NCI-H128 (cell line): ENCODE measurements around the gene LAMB3.
A peak's percentile ranks its signal among the peaks of the same experiment; 100 is the strongest.
"Not testable (repeated sequence)": the region's sequence is repeated elsewhere in the genome, so short reads cannot be mapped to it uniquely, and the experiment has no call there.

Experiments used
- DNase-seq: peaks from one replicate; lab custom pipeline; 2025; ENCODE audit not compliant: unreplicated experiment; lab: John Stamatoyannopoulos, UW

Gene LAMB3

DNA sequence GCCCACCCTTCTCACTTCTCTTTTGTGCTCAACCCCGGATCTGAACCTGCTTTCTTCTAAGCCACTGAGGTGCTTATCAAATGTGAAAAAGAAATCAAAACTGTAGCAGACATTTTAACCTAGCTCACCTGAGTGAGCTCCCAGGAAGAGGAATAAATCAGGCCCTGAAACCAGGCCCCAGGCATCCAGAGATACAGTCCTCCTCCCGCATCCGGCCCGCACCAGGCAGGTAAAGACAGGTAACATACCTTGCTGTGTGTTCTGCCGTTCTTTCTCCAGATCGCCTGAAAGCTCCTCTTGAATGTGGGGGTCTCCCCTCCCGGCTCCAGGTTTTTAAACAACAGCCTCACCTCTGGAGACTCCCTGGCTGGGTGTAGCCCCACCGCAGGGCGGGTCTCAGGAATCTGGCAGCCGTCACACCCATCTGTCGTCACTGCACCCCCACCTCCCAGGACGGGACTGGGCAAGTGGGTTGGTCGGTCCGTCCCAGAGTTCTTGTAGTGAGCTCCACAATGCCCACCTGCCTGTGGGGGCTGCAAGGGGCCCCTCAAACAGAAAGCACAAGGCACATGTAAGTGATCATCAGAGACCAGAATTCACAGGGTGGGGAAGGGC is at the start of gene LAMB3:
Gene LAMB3 (minus strand): TSS at position 305 of the 615 bp plus-strand sequence. CDS start 1,481 bp downstream, outside the sequence.
- no peak for DNase-seq

DNA sequence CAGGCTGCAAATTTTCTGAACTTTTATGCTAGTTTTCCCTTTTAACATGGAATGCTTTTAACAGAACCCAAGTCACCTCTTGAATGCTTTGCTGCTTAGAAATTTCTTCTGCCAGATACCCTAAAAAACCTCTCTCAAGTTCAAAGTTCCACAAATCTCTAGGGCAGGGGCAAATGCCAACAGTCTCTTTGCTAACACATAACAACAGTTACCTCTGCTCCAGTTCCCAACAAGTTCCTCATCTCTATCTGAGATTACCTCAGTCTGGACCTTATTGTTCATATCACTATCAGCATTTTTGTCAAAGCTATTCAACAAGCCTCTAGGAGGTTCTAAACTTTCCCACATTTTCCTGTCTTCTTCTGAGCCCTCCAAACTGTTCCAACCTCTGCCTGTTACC is 48.5 kb upstream of the LAMB3 start:
- not testable (repeated sequence) for DNase-seq

DNA sequence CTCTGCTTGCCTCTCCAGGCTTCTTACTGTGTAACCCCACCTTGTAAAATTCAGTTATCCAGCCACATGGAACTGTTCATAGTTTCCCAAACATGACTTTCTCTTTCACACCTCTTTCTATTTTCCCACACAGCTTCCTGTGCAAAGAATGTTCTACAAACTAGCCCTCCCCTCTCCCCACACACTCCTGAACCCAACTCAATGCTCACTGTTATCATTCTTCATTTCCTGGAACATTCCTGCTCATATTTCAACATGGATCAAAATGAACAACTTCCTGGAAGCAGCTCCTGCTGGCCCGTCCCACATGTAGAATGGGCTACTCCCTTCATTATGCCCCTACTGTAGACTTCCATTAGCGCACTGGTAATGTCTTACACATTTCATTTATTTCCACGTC is 44.9 kb upstream of the LAMB3 start:
- no peak for DNase-seq

DNA sequence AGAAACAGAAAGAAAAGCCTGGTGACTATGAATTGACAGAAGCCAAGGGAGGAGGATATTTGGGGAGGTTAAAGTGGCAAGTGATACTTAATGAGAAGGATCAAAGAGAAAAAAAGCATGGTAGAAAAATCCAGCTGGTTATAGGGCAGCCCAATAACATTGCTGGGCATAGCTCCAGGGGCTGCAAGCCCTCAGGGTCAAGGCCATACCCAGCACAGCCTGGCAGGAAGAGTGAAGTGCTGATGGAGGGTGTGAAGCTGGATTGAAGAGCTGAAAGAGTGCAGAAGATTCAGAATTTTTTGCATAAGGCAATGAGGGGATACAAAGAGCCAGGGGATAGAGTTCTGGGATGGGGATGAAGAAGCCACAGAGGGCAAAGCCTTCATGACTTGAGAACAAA is 44.4 kb upstream of the LAMB3 start:
- no peak for DNase-seq

DNA sequence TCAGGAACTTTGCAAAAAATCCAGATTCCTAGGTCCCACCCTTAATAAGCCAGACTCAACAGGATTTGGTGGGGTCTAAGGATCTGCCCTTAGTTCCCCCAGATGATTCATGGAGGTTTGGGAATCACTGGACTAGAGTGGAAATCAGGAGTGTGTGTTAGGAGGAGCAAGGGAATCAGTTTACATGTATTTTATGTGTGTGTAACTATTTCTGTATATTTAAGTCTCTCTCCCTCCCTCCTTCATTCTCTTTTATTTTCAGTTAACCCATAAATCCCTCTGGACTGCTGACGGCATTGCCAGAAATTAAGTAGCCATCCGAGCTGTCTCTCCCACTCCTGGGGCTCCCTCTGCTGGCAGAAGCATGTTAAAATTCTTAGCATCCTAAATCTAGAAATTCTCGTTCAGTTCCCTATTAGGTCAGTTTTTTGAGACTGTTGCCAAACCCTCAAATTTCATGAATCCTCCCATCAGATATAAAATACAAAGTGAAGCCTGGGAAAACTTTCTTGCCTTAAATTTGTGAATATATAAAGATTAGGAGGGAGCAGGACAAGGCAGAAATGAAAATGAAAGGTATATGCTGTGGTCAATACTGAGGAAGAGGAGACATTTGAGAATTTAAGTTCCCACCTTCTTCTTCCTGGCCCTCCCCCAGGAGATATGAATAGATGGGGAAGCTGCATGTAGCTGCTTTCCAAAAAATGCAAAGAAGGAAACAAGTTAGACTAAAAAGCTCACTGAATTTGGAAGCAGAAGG is 40.7 kb upstream of the LAMB3 start:
- peak; percentile 84 for DNase-seq

DNA sequence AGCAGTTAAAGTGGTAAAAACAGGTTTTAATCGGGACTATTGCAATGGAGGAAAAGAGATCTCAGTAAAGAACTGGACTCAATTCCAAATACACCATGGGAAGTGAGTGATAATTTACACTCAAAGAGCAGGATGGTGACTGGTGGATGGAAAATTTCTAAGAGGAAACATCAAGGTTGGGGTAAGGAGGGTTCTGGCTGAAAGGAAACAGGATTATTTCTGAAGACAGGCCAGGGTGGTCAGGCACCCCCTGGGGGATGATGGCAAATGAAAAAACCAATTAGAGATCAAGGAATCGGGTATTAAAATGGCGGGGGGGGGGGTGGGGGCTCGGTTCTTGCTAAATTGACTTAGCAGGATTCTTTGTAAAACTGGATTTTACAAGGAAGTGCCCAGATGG is 40.1 kb upstream of the LAMB3 start:
- DNase-seq = no peak

DNA sequence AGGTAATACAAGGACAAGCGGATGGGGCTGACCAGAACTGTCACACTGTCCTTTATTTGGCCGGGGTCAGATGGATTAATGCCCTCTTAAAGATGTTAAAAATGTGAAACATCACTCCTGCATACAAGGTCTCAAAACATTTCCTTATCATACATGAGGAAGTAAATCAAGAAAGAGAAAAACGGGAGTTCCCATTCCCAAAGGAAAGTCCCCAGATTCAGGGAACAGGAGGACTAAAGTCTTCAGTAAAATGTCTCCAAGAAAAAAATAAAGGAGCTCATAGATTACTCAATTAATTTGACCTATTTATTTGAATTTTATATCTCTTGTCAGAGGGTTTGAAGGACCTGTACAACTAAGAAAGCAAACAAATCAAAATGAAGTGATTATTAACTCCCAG is 39.0 kb upstream of the LAMB3 start:
- no peak for DNase-seq

DNA sequence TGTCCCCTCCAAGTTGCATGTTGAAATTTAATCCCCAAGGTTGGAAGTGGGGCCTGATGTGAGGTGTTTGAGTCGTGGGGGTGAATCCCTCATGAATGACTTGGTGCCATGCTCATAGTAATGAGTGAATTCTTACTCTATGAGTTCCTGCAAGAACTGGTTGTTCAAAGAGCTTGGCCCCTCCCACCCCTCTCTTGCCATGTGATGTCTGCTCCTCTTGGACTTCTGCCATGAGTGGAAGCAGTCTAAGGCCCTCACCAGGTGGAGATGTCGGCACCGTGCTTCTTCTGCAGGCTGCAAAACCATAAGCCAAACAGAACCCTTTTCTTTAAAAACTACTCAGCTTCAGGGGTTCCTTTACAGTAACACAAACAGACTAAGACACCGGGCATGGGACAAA is 37.3 kb upstream of the LAMB3 start:
- DNase-seq = no peak

DNA sequence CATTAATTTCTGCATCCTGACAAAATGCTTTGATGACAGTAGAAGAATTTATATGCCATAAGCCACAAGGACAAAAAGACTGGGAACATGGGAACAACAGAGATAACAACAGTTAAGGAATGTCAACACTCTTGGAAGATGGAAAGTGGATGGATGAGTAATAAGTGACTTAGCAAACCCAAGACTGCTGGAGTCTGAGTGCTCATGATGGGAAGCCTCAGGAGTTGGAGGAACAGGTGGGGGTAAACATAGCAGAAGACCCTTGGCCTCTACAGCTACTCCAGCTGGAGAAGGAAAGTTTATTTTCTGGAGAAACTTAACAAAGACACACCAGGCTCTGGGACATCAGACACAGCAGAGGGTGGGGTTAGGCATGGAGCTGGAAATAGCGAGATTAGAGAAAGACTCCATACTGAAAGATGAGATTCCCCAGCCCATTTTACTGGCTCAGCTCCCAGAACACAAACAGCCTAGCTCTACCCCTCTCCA is 36.6 kb upstream of the LAMB3 start:
- DNase-seq = no peak

DNA sequence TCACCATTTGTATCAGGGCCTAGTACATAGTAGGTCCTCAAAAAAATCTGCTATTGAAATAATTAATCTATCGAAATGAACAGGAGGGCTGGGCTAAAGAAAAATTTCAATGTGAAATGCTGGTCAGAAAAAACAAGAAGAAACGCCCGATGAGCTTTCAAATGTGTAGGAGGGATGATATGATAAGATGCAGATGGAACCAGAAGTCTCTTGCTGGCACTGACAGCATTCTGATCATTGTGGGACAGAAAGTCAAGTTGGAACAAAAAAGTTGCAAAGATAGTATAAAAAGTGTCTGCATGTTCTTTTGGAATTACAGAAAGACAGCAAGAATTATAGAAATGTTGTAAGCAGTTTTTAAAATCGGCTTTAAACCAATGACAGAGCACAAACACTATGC is 34.1 kb upstream of the LAMB3 start:
- DNase-seq = no peak

DNA sequence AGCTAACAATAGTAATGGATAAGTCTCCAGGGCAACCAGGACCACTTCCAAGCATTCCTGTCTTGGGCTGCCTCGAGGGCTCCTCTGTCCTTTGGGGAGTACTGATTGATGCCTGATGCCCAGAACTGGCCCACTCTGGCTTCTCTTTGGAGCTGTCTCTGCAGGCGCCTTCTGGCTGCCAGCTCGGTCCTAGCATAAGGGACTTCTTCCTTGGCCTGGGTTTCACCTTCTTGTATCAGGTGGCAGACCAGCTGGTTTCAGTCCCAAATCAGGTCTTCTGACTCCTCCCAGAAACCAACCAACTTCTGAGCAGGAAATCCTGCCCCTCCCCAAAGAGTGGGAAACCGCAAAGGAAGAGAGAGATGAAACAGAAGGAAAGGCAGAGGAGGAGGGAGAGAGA is 33.6 kb upstream of the LAMB3 start:
- DNase-seq = no peak

DNA sequence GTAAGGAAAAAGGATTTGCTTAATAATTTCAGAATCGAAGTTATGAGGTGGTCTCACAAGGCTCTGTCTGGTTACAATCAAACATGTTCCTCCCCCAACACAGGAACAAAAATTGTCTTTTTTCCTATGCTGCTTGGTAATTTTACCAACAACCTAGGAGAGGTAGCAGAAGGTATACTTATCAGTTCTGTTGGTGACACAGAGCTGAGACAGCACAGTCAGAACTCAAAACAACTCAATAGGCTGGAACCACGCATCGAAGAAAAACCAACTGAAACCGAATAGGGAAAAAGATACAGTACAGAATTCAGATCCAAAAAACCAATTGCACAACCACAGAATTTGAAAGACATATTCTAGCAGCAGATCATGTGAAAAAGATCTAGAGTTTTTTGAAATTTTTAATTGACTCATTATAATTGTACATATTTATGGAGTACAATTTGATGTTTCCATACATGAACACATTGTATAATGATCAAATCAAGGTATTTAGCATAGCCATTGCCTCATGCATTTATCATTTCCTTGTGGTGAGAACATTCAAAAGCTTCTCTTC is 26.8 kb upstream of the LAMB3 start:
- DNase-seq = no peak

DNA sequence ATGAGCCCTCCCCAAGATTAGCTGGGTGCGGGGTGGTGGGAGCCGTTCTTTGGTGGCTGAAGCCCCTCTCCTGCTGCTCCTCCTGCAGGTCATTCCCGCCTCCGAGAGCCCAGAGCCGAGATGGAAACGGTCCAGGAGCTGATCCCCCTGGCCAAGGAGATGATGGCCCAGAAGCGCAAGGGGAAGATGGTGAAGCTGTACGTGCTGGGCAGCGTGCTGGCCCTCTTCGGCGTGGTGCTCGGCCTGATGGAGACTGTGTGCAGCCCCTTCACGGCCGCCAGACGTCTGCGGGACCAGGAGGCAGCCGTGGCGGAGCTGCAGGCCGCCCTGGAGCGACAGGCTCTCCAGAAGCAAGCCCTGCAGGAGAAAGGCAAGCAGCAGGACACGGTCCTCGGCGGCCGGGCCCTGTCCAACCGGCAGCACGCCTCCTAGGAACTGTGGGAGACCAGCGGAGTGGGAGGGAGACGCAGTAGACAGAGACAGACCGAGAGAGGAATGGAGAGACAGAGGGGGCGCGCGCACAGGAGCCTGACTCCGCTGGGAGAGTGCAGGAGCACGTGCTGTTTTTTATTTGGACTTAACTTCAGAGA is 23.4 kb upstream of the LAMB3 start:
- DNase-seq = no peak

DNA sequence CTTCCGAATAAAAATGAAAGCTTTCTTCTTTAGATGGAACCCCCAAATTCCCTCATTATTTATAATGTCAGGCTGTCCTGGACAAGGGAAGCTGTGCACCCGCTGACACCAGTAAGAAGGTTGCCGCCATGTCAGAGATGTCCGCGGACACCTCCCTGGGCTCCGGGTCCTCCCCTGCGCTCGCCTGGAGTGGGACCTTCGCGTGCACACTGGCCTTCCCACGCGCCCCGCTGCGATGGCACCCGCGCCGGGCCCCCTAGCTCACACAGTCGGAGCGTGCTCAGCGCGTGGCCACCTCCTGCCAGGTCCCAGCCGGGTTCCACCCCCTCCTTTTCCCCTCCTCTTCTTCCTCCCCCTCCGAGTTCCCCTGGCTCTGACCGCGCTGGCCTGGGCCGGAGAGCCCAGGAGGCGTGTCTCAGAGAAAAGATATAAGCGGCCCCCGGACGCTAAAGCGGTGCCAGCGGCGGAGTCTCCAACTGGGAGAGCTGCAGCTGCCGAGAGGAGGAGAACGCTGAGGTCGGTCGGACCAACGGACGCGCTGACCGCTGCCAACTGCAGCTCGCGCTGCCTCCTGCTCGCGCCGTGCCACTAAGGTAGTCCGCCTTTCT is 22.8 kb upstream of the LAMB3 start, which contains the start of gene G0S2:
Gene G0S2 (plus strand): TSS at position 456 of the 608 bp plus-strand sequence. CDS start 273 bp downstream, outside the sequence.
- DNase-seq = no peak

DNA sequence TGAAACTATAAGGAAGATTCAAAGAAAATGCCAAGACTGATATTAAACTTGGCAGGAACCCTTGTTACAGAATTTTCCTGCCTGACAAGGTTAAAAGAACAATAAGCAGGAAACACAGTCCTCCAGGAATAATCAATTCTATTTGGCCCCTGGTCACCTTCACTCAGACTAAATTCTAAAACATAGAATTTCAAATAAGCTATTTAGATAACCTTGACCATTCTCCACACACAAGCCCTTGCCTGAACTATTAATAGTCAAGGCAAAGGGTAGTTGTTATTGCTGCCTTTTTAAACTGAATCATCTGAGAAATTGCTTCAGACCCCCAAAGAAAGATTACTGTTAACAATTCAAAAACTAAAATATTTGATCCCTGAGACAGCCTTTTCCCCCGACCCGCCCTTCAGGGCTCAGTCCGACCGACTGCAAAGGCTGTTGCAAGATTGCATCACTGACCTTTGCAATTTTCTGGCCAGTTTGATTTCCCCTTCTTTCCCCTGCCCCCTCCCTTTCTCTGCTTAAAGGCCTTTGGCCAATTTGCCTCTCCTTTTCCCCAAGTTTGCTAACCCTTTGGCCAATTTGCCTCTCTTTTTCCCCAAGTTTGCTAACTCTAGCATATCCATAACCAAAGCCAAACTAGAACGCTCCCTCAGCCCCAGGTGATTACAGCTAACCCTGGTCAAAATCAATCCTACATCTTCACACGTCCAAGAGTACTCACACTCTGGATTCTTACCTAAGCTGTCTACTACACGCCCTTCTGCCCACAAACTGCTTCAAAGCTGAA is 21.6 kb upstream of the LAMB3 start:
- no peak for DNase-seq

DNA sequence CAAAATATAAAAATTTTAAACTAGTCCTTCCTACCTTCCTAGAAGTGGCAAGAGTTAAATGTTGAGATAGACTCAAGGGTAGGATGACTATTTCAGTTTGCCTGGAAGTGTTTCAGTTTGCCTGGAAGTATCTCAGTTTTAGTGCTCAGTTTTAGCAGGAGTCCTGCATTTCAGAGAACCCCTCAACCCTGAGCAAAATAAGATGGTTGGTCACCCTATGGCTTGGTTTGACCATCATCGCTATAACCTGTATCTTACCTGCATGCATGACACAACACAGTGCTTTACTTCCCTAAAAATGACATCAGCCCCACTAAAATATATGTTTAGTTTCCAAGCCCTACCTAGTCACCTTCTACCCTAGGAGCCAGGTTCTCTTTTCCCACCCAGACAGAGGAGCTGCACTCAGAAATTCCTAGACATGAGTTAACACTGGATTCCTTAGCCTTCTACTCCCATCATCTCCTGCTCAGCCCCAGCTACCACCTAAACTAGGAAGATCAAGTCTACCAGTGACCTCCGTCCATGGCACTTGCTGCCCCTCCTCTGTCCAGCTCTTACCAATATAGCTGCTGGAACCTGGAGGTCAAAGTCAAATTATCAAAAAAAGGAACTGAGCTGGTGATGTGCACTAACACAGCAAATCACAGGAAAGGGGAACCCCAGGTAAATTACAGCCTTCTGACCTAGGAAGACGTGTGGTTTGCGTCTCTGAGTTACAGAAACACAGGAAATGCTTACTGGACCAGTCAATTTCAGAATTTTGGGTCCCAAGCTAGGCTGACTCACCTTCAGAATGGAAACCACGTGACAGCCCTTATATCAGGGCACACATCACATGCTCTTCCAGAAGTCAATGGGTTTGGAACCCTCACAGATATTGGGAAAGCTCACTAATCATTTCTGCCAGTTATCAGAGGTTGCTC is 20.7 kb upstream of the LAMB3 start:
- no peak for DNase-seq

DNA sequence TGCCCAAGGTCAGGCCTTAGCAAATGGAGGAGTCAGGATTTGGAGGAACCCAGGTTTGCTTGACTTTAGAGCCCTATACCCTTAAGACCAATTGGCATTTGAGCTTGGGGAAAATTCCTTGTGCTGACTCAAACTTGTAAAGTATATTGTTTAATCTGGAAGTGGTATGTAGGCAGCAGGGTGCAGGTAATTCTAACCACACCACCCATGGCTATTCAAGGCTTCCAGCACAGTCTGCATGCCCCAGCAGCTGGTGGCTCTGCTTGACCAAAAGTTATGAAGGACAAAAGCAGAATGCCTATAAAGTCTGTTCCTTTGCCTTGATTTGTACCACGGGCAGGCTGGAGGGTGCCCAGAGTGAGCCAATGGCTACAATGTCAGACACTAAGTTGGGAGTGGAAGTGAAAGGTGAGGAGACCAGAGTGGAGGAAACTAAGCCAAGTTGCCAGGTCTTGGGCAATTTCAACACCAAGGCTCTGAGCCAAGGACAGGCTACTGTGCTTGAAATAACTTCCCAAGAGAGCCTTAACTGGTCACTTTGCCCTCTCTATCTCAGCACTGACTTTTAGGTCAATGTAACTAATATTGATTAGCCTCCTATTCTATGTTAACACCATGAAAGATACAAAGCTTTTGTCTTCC is 18.3 kb upstream of the LAMB3 start:
- no peak for DNase-seq

DNA sequence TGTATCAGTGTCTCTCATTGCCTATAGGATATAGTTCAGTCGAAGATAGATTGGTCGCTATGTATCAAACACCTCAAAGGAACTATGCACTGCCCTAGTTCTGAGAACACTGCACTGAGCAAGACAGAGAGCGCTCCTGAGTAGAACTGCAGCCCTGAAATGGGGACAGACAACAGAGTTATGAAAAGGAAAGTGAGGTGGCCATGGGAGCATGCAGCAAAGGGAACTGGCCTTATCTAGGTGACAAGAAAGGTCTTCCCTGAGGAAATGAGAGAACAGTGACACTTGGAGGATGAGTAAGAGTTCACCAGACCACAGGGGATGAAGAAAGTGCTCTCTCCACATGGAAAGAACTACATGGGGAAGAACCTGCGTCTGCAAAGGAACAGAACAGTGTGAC is 15.5 kb upstream of the LAMB3 start:
- DNase-seq = no peak

DNA sequence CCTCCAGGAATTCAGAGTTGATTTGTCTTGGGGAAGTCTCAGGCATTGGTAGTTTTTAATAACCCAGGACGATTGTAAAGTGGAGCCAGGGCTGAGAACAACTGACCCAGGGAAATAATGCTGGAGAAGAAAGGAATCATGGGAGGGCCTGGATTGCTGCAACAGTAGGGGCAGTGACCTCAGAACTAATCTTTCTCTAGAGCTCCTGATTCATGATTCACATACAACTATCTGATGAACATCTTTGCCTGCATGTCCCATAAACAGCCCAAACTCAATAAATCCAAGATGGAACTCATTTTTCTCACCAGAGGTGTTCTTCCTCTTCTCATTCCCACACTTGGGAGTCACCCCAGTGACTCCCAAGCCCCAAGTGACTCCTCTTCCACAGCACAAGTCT is 14.9 kb upstream of the LAMB3 start:
- no peak for DNase-seq
